Left lung (tissue), 14 donors: Measurements from ENCODE around the gene EID3. TPM values are rescaled to one million over a fixed set of nuclear protein-coding genes. Genes with fewer than 3 reads are reported as not detected.

ENCODE experiments used
- ATAC-seq: fragments of 200-7000 bp; cut with Tn5 transposase; one replicate; pipeline ENCODE4 v1.9.1; 2020; ENCODE audit warnings: moderate library complexity
- DNase-seq, 4 donors: peaks; one replicate each; pipeline ENCODE4 v3.0.0-alpha.2; 2013 to 2020
- H3K27ac ChIP-seq, 2 donors: fragments of 200-600 bp; sonication (generic) in 1 of 2; one replicate each; pipeline versions ENCODE4 v1.5.0 to v1.8.0; 2020 to 2021
- H3K27me3 ChIP-seq, 2 donors: fragments of 200-600 bp; sonication (generic) in 1 of 2; one replicate each; pipeline versions ENCODE4 v1.5.0 to v1.8.0; 2020 to 2021
- H3K36me3 ChIP-seq, 2 donors: fragments of 200-600 bp; sonication (generic) in 1 of 2; one replicate each; pipeline versions ENCODE4 v1.5.0 to v1.8.0; 2020 to 2021
- H3K4me1 ChIP-seq, 2 donors: fragments of 200-600 bp; one replicate each; pipeline ENCODE4 v1.8.0; 2021
- H3K4me3 ChIP-seq, 2 donors: fragments of 200-600 bp; sonication (generic) in 1 of 2; one replicate each; pipeline versions ENCODE4 v1.5.0 to v1.8.0; 2020 to 2021; ENCODE audit warnings: mild to moderate bottlenecking in 1 of 2
- H3K9me3 ChIP-seq, 2 donors: fragments of 200-600 bp; sonication (generic) in 1 of 2; one replicate each; pipeline versions ENCODE4 v1.5.0 to v1.8.0; 2020 to 2021
- intact Hi-C, 2 donors: fragments of 100-400 bp; cut with DNase I; formaldehyde crosslinking; loops; one replicate each; pipeline versions ENCODE4 v1.11.2 to v1.14.2; 2022
- long read RNA-seq, 12 donors: library from polyadenylated mRNA in 2 of 12; unstranded in 2 of 12; transcript quantifications; one replicate each; pipeline ENCODE4 v2.0.0 and lab custom pipeline, GENCODE V29; 2019 to 2026
- polyA plus RNA-seq, 6 donors: library from polyadenylated mRNA; unstranded; fragments of 120-200 nt; gene quantifications; one replicate each; pipeline ENCODE4 v1.2.1, GENCODE V29; 2013; ENCODE audit not compliant: insufficient read length in 6 of 6
- total RNA-seq, 2 donors: library from RNA; stranded (reverse); fragmentation: NEBNext Ultra II Directional; extraction: Animal tissue kit (Norgen Biotek cat#: 25700); gene quantifications; one replicate each; pipeline ENCODE4 v1.2.1, GENCODE V29; 2021
- TF ChIP-seq, protein P1 (sequence below), 2 donors: fragments of 200-600 bp; sonication (generic) in 1 of 2; IDR thresholded peaks; one replicate each; pipeline versions ENCODE4 v1.5.0 to v1.8.0; 2021; ENCODE audit warnings: antibody characterized with exemption in 2 of 2
- donor health status: DM: no; HTN: yes; CAD: no.
- donor health status: DM: no; HTN: no; CAD: no.

The EID3 gene
- total RNA-seq (1 to 10 TPM; 2.9 to 5.4 TPM), polyA plus RNA-seq (1 to 10 TPM; 5.8 to 6.9 (median 6.7) TPM)
- long read RNA-seq, donor 1, transcript EID3-201 (1 exons, 1,467 nt): major isoform, 7 of 7 reads
- long read RNA-seq, donor 1, partial matches to known transcripts: 0 of 7 reads
- long read RNA-seq, donor 1, other reads (novel, unspliced or antisense): 0 of 7 reads
- long read RNA-seq, donor 2, transcript EID3-201 (1 exons, 1,467 nt): major isoform, 11 of 11 reads
- long read RNA-seq, donor 2, partial matches to known transcripts: 0 of 11 reads
- long read RNA-seq, donor 2, other reads (novel, unspliced or antisense): 0 of 11 reads
- long read RNA-seq, donor 3, partial matches to known transcripts: 0 of 4 reads
- long read RNA-seq, donor 3, other reads (novel, unspliced or antisense): 0 of 4 reads
- long read RNA-seq, donor 4: 0 reads
- long read RNA-seq, donor 5, partial matches to known transcripts: 0 of 3 reads
- long read RNA-seq, donor 5, other reads (novel, unspliced or antisense): 0 of 3 reads
- long read RNA-seq, donor 6, transcript EID3-201 (1 exons, 1,467 nt): major isoform, 9 of 9 reads
- long read RNA-seq, donor 6, partial matches to known transcripts: 0 of 9 reads
- long read RNA-seq, donor 6, other reads (novel, unspliced or antisense): 0 of 9 reads
- long read RNA-seq, donor 7, partial matches to known transcripts: 0 of 1 reads
- long read RNA-seq, donor 7, other reads (novel, unspliced or antisense): 0 of 1 reads
- long read RNA-seq, donor 8, partial matches to known transcripts: 0 of 4 reads
- long read RNA-seq, donor 8, other reads (novel, unspliced or antisense): 0 of 4 reads
- long read RNA-seq, donor 9: 0 reads
- long read RNA-seq, donor 10: 0 reads
- long read RNA-seq, donor 11, partial matches to known transcripts: 0 of 4 reads
- long read RNA-seq, donor 11, other reads (novel, unspliced or antisense): 0 of 4 reads
- long read RNA-seq, donor 12, transcript EID3-201 (1 exons, 1,467 nt): major isoform, 5 of 5 reads
- long read RNA-seq, donor 12, partial matches to known transcripts: 0 of 5 reads
- long read RNA-seq, donor 12, other reads (novel, unspliced or antisense): 0 of 5 reads

DNA sequence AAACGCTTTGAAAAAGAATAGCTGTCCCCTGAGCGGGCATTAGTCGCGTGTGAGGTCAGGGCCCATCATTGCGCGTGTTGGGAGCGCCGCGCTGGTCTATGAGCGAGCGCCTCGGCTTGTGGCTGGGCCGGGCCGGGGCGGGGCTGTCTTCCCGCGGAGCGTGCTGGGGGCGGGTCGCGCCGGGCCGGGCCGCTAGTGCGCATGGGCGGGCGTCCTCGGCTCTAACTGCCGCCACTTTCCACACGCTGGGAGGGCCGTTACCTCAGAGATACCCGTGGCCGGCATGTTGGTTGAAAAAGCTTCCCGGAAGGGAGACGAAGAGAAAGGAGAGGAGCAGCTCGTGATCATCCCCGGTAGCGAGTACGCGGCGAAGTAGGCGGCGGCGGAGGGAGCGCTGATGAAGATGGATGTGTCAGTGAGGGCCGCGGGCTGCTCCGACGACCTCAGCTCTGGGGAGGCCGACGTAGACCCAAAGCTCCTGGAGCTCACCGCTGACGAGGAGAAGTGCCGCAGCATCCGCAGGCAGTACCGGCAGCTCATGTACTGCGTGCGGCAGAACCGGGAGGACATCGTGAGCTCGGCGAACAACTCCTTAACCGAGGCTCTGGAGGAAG, at the start of gene EID3:
TSS of gene EID3 (plus strand) at position 202 of the 614 bp plus-strand sequence. CDS start at position 398, 196 bp downstream.
- TF ChIP-seq, protein P1, sequence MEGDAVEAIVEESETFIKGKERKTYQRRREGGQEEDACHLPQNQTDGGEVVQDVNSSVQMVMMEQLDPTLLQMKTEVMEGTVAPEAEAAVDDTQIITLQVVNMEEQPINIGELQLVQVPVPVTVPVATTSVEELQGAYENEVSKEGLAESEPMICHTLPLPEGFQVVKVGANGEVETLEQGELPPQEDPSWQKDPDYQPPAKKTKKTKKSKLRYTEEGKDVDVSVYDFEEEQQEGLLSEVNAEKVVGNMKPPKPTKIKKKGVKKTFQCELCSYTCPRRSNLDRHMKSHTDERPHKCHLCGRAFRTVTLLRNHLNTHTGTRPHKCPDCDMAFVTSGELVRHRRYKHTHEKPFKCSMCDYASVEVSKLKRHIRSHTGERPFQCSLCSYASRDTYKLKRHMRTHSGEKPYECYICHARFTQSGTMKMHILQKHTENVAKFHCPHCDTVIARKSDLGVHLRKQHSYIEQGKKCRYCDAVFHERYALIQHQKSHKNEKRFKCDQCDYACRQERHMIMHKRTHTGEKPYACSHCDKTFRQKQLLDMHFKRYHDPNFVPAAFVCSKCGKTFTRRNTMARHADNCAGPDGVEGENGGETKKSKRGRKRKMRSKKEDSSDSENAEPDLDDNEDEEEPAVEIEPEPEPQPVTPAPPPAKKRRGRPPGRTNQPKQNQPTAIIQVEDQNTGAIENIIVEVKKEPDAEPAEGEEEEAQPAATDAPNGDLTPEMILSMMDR (IDR thresholded peaks at IDR 0.05): no peak
- H3K4me3 ChIP-seq: peak within 1 kb of the TSS; percentile 44 to 47
- H3K27ac ChIP-seq: peak within 1 kb of the TSS; percentile 70 to 77
- ATAC-seq: peak; percentile 100
- H3K27me3 ChIP-seq: no peaks in the 10 kb centered on the region
- H3K9me3 ChIP-seq: no peaks in the 10 kb centered on the region
- intact Hi-C loops: no loop called here
- peaks cover 0 to 19% of the 10 kb centered on the region in 2 donors for H3K36me3 ChIP-seq
- peak; percentile 81 to 98 (median 92) for DNase-seq
- H3K4me1 ChIP-seq: peaks cover 2 to 76% of the 10 kb centered on the region in 2 donors

DNA sequence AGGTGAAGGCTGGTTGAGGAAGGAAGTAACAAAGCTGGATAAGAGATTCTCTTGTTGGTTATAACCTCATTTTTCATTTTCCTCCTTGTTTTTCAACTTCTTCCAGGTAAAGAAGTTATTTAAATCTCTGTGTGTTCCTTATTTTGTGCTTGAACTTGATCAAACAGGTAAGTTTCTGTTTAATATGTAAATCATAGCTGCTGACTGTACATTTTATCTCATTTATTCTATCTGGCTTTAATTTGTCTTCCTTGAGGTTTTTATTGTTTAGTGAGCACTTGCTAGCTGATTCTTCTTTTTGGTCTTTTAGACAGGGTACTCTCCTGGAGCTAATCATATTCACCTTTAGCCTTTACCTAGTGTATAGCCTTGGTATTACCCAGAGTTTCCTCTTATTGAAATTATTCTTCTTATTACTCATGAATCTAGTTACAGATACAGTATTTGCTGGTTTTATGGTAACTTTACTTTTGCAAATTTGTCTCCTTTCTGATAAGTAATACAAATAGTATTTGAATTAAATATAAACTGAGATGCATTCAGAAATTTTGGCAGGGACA, 45.5 kb upstream of the EID3 start:
- no peak for DNase-seq
- no peak for ATAC-seq
- Histone ChIP-seq H3K27ac (no peak overlapping the region), H3K27me3 (no peaks in the 10 kb centered on the region), H3K4me3 (no peak overlapping the region), H3K4me1 (peaks cover 0 to 3% of the 10 kb centered on the region in 2 donors), H3K36me3 (no peaks in the 10 kb centered on the region), H3K9me3 (no peaks in the 10 kb centered on the region)
- intact Hi-C loops: no loop called here
- TF ChIP-seq, protein P1 (IDR thresholded peaks at IDR 0.05): no peak

DNA sequence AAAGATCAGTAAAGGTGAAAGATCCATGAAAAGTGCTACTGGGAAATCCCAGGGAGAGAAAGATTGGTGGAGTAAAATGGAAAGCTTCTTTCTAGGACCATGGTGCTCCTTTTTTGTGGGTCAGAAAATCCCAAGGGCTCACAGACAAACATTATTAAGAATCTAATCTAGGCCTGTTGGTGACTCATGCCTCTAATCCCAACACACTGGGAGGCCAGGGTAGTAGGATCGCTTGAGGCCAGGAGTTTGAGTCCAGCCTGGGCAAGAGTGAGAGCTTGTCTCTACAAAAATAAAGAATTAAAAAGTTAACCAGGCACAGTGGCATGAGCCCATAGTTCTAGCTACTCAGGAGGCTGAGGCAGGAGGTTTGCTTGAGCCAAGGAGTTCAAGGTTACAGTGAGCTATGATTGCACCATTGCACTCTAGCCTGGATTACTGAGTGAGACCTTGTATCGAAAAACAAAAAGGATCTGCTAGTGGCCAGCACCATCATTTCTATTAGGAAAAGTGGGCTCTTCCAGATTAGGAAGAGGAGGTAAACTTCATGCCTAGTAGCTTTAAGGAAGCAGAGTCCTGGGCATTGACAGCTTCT, 45.0 kb upstream of the EID3 start:
- no peak overlapping the region for H3K27ac ChIP-seq
- H3K9me3 ChIP-seq: no peaks in the 10 kb centered on the region
- no peaks in the 10 kb centered on the region for H3K4me1 ChIP-seq
- ATAC-seq: no peak
- H3K27me3 ChIP-seq: no peaks in the 10 kb centered on the region
- TF ChIP-seq, protein P1 (IDR thresholded peaks at IDR 0.05): no peak
- H3K4me3 ChIP-seq: no peak overlapping the region
- intact Hi-C loops: no loop called here
- H3K36me3 ChIP-seq: no peaks in the 10 kb centered on the region
- DNase-seq: no peak

DNA sequence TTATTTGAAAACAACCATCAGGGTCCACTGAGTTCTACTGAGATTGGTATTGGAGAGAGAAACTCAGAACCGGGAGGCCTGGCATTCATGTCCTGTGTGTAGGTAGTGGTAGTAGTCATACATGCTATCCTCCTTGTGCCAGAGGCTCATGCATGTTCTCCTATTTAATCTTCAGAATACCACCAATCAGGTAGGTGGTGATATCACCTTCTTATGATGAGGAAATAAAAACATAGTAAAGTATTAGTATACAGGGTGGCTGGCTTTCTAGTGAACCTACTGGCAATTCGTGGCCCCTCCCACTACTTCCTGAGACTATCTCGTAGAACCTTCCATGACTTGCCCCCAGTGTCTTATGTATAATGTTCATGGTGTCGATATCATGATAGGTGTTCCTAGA, 40.5 kb upstream of the EID3 start:
- no peak overlapping the region for H3K27ac ChIP-seq
- TF ChIP-seq, protein P1 (IDR thresholded peaks at IDR 0.05): no peak
- H3K4me1 ChIP-seq: no peaks in the 10 kb centered on the region
- DNase-seq (no peak), ATAC-seq (no peak)
- H3K36me3 ChIP-seq: no peaks in the 10 kb centered on the region
- no peak overlapping the region for H3K4me3 ChIP-seq
- H3K9me3 ChIP-seq: no peaks in the 10 kb centered on the region
- no peaks in the 10 kb centered on the region for H3K27me3 ChIP-seq
- intact Hi-C loops: no loop called here
